Neuronal stem cell (in vitro differentiated cells): ENCODE measurements around the gene GPR137B.

ENCODE experiments used
- DNase-seq: peaks from one replicate; pipeline ENCODE4 v3.0.0-alpha.2; 2013; ENCODE audit warnings: low spot score
- H2AFZ ChIP-seq: one replicate; pipeline ENCODE4 v1.6.1; 2013; ENCODE audit warnings: mild to moderate bottlenecking, low read length, inconsistent platforms
- H2AK5ac ChIP-seq: 2 replicates; pipeline ENCODE4 v1.6.1; 2013; ENCODE audit warnings: low read depth, mild to moderate bottlenecking, inconsistent platforms, low read length, moderate library complexity, mixed read lengths
- H2BK120ac ChIP-seq: 2 replicates; pipeline ENCODE4 v1.6.1; 2013; ENCODE audit warnings: low read depth, mild to moderate bottlenecking, inconsistent platforms, low read length, moderate library complexity, mixed read lengths
- H2BK12ac ChIP-seq: one replicate; pipeline ENCODE4 v1.6.1; 2013; ENCODE audit warnings: low read length, inconsistent platforms
- H2BK15ac ChIP-seq: 2 replicates; pipeline ENCODE4 v1.6.1; 2013; ENCODE audit warnings: mild to moderate bottlenecking, low read length, inconsistent platforms, mixed read lengths
- H2BK5ac ChIP-seq: one replicate; pipeline ENCODE4 v1.6.1; 2013; ENCODE audit warnings: inconsistent platforms, mild to moderate bottlenecking, low read length, moderate library complexity
- H3K14ac ChIP-seq: one replicate; pipeline ENCODE4 v1.6.1; 2013; ENCODE audit warnings: low read length, inconsistent platforms
- H3K18ac ChIP-seq: 2 replicates; pipeline ENCODE4 v1.6.1; 2013; ENCODE audit warnings: low read length, inconsistent platforms
- H3K23ac ChIP-seq: 2 replicates; pipeline ENCODE4 v1.6.1; 2013; ENCODE audit warnings: low read depth, mild to moderate bottlenecking, mixed read lengths, low read length, inconsistent platforms; ENCODE audit not compliant: poor library complexity
- H3K27ac ChIP-seq: replicated peaks from 3 replicates; pipeline ENCODE4 v1.5.1; 2013; ENCODE audit warnings: low read length, inconsistent platforms
- H3K27me3 ChIP-seq, 3 experiments: 2 replicates each; pipeline ENCODE4 v1.6.1; 2013; ENCODE audit warnings: low read length in 3 of 3, mild to moderate bottlenecking in 2 of 3, inconsistent platforms in 1 of 3, low read depth in 1 of 3, mixed read lengths in 1 of 3, moderate library complexity in 1 of 3; ENCODE audit not compliant: control insufficient read depth in 3 of 3, insufficient read depth in 3 of 3
- H3K36me3 ChIP-seq, 2 donors: replicated peaks in 1 of 2; 2 replicates each; pipeline ENCODE4 v1.6.1; 2013; ENCODE audit warnings: low read length in 2 of 2; ENCODE audit not compliant: control insufficient read depth in 2 of 2, insufficient read depth in 2 of 2
- H3K4ac ChIP-seq: 2 replicates; pipeline ENCODE4 v1.6.1; 2013; ENCODE audit warnings: inconsistent platforms, mild to moderate bottlenecking, low read length, moderate library complexity
- H3K4me1 ChIP-seq, 2 donors: 1 replicate in 1 of 2; 2 replicates in 1 of 2; pipeline ENCODE4 v1.6.1; 2013; ENCODE audit warnings: low read length in 2 of 2, low read depth in 1 of 2; ENCODE audit not compliant: control insufficient read depth in 2 of 2, insufficient read depth in 1 of 2
- H3K4me2 ChIP-seq: one replicate; pipeline ENCODE4 v1.6.1; 2013; ENCODE audit warnings: mild to moderate bottlenecking, low read length, inconsistent platforms; ENCODE audit not compliant: insufficient read depth, poor library complexity, severe bottlenecking
- H3K4me3 ChIP-seq, 2 donors: 2 replicates each; pipeline ENCODE4 v1.5.1; 2013; ENCODE audit warnings: low read length in 2 of 2, mild to moderate bottlenecking in 2 of 2, inconsistent platforms in 1 of 2, moderate library complexity in 1 of 2
- H3K79me1 ChIP-seq: one replicate; pipeline ENCODE4 v1.6.1; 2013; ENCODE audit warnings: low read depth, mild to moderate bottlenecking, inconsistent platforms, low read length, moderate library complexity
- H3K9ac ChIP-seq: one replicate; pipeline ENCODE4 v1.6.1; 2013; ENCODE audit warnings: mild to moderate bottlenecking, low read depth, low read length, inconsistent platforms; ENCODE audit not compliant: poor library complexity
- H3K9me3 ChIP-seq, 2 donors: replicated peaks in 1 of 2; 2 replicates each; pipeline versions ENCODE3 to v1.6.1; 2013; ENCODE audit warnings: low read length in 2 of 2, mild to moderate bottlenecking in 2 of 2, inconsistent platforms in 1 of 2, low read depth in 1 of 2, mixed read lengths in 1 of 2, moderate library complexity in 1 of 2; ENCODE audit not compliant: control insufficient read depth in 2 of 2, insufficient read depth in 1 of 2
- H4K8ac ChIP-seq: one replicate; pipeline ENCODE4 v1.6.1; 2013; ENCODE audit warnings: low read depth, mild to moderate bottlenecking, inconsistent platforms, low read length, moderate library complexity
- H4K91ac ChIP-seq: one replicate; pipeline ENCODE4 v1.6.1; 2013; ENCODE audit warnings: low read length, low read depth, mild to moderate bottlenecking, inconsistent platforms; ENCODE audit not compliant: poor library complexity
- WGBS, 2 donors: extraction: QIAGEN DNeasy Blood & Tissue Kit; methylation state at CpG; one replicate each; pipeline ENCODE4 v1.1.7; 2013; ENCODE audit warnings: missing lambda C conversion rate in 2 of 2, mixed read lengths in 1 of 2; ENCODE audit not compliant: insufficient read length in 2 of 2, insufficient replicate concordance in 1 of 2; ENCODE audit errors: extremely low coverage in 2 of 2; 5-methylcytosine and 5-hydroxymethylcytosine counted together

GPR137B gene

GRCh38 chr1:236214761-236215160, 72.4 kb downstream of the GPR137B start:
- Histone ChIP-seq H3K14ac (no peak overlapping the region), H2BK15ac (no peak overlapping the region), H3K36me3 (no peaks in the 10 kb centered on the region), H3K9ac (no peak overlapping the region), H3K27ac (no peak overlapping the region), H2BK120ac (no peak overlapping the region), H3K27me3 (no peaks in the 10 kb centered on the region), H3K23ac (no peak overlapping the region), H3K18ac (no peak overlapping the region), H3K4me3 (no peak overlapping the region), H2AK5ac (no peak overlapping the region), H2BK5ac (no peak overlapping the region), H3K79me1 (no peaks in the 10 kb centered on the region), H3K4ac (no peak overlapping the region), H2BK12ac (no peak overlapping the region), H3K9me3 (no peaks in the 10 kb centered on the region), H3K4me1 (no peaks in the 10 kb centered on the region), H4K8ac (no peak overlapping the region), H4K91ac (no peak overlapping the region), H3K4me2 (no peak overlapping the region), H2AFZ (no peak overlapping the region)
- DNase-seq: no peak
- 100% methylated on average over 1 of the region's 1 CpG; no CpG with 5 or more reads in 1 of the 2 donors for WGBS, 2 donors

- Histone ChIP-seq H2BK5ac (no peak overlapping the region), H3K79me1 (no peaks in the 10 kb centered on the region), H3K4ac (no peak overlapping the region), H4K8ac (no peak overlapping the region), H3K9me3 (no peaks in the 10 kb centered on the region), H3K27ac (no peak overlapping the region), H3K36me3 (peaks cover 0 to 2% of the 10 kb centered on the region in 2 donors), H3K4me3 (no peak overlapping the region), H2BK15ac (no peak overlapping the region), H3K18ac (no peak overlapping the region), H3K23ac (no peak overlapping the region), H3K9ac (no peak overlapping the region), H3K14ac (no peak overlapping the region), H3K4me1 (no peaks in the 10 kb centered on the region), H2BK12ac (no peak overlapping the region), H2BK120ac (no peak overlapping the region), H3K4me2 (no peak overlapping the region), H4K91ac (no peak overlapping the region), H2AFZ (no peak overlapping the region), H2AK5ac (no peak overlapping the region), H3K27me3 (no peaks in the 10 kb centered on the region)
- no CpG with 5 or more reads among the region's 1 CpG for WGBS, 2 donors
- no peak for DNase-seq
Observed at GRCh38 chr1:236220473-236220872, 78.1 kb downstream of the GPR137B start.

DNA sequence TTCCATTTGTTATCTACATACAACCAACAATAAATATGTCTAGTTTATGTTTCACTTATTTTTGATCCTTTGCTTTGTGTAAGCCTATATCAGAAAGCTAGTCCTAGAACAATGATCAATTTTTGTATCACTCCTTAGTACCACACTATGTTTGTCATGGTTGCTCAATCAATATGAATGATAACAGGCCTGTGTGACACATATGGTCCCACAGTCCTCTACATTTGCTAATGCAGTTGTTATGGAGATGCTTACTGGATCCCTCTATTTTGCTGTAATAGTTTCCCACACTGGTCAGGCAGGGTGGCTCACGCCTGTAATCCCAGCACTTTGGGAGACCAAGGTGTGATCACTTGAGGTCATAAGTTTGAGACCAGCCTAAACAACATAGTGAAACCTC, 80.3 kb downstream of the GPR137B start:
- H3K18ac ChIP-seq: no peak overlapping the region
- DNase-seq: no peak
- no peak overlapping the region for H3K4me2 ChIP-seq
- no peak overlapping the region for H3K14ac ChIP-seq
- no peak overlapping the region for H3K4me3 ChIP-seq
- no peak overlapping the region for H2BK15ac ChIP-seq
- no peak overlapping the region for H3K4ac ChIP-seq
- no peak overlapping the region for H2BK5ac ChIP-seq
- no peak overlapping the region for H2BK12ac ChIP-seq
- H4K8ac ChIP-seq: no peak overlapping the region
- H2AK5ac ChIP-seq: no peak overlapping the region
- H2BK120ac ChIP-seq: no peak overlapping the region
- no peak overlapping the region for H2AFZ ChIP-seq
- no peaks in the 10 kb centered on the region for H3K9me3 ChIP-seq
- no peak overlapping the region for H3K9ac ChIP-seq
- no CpG with 5 or more reads among the region's 1 CpG for WGBS, 2 donors
- no peaks in the 10 kb centered on the region for H3K4me1 ChIP-seq
- H4K91ac ChIP-seq: no peak overlapping the region
- no peak overlapping the region for H3K23ac ChIP-seq
- no peak overlapping the region for H3K27ac ChIP-seq
- H3K27me3 ChIP-seq: no peaks in the 10 kb centered on the region
- H3K79me1 ChIP-seq: no peaks in the 10 kb centered on the region
- H3K36me3 ChIP-seq: peaks cover 0 to 2% of the 10 kb centered on the region in 2 donors

DNA sequence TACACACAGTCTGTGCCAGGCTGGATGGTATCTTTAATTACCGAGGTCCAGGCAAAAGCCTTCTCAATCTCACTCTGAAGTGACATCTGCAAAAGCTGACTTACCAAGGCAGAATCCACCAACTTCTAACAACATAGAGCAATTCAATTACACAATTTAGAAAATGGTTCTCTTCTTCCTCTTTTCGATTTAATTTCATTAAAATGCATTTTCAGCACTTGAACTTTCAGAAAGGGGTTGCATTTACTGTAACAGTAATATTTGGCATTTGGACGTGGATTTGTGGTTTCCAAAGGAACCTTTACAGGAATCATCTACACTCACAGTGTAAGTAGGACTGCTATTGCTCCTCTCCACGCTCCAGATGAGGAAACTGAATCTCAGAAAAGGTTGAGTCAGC, 86.1 kb downstream of the GPR137B start:
- H3K27ac ChIP-seq: no peak overlapping the region
- H2BK12ac ChIP-seq: no peak overlapping the region
- no peak overlapping the region for H2BK120ac ChIP-seq
- H2BK5ac ChIP-seq: no peak overlapping the region
- no peaks in the 10 kb centered on the region for H3K27me3 ChIP-seq
- H3K4me3 ChIP-seq: no peak overlapping the region
- no peak for DNase-seq
- H3K36me3 ChIP-seq: no peaks in the 10 kb centered on the region
- no peak overlapping the region for H2BK15ac ChIP-seq
- H3K4ac ChIP-seq: no peak overlapping the region
- H3K79me1 ChIP-seq: no peaks in the 10 kb centered on the region
- no peaks in the 10 kb centered on the region for H3K9me3 ChIP-seq
- no peak overlapping the region for H4K8ac ChIP-seq
- H3K4me1 ChIP-seq: no peaks in the 10 kb centered on the region
- H3K9ac ChIP-seq: no peak overlapping the region
- H3K18ac ChIP-seq: no peak overlapping the region
- H3K4me2 ChIP-seq: no peak overlapping the region
- WGBS, 2 donors: no CpG with 5 or more reads among the region's 4 CpGs
- no peak overlapping the region for H2AFZ ChIP-seq
- no peak overlapping the region for H3K14ac ChIP-seq
- no peak overlapping the region for H4K91ac ChIP-seq
- no peak overlapping the region for H2AK5ac ChIP-seq
- H3K23ac ChIP-seq: no peak overlapping the region
